Stimulated activated CD4-positive, alpha-beta T cell treated with anti-CD3 and anti-CD28 coated beads, Interleukin-12 subunit alpha, Interleukin-12 subunit beta, amount 100 ng/mL, for 24 hours (primary cell): ENCODE results near the gene ZNF710.
"Not testable (repeated sequence)": the region's sequence is repeated elsewhere in the genome, so short reads cannot be mapped to it uniquely, and the experiment has no call there.

ENCODE experiments used
- DNase-seq, 2 experiments: peaks; one replicate each; pipeline ENCODE4 v3.0.0-alpha.2; 2020; ENCODE audit warnings: low read depth in 2 of 2

ZNF710 gene

GRCh38 chr15:90104551-90104950 lies 103.4 kb downstream of the ZNF710 start:
- DNase-seq: no peak

- DNase-seq: no peak
Measured at GRCh38 chr15:90105521-90105920, 104.4 kb downstream of the ZNF710 start.

- DNase-seq: no peak
Measured at GRCh38 chr15:90106522-90107117, 105.5 kb downstream of the ZNF710 start.

- not testable (repeated sequence) for DNase-seq
Measured at GRCh38 chr15:90108038-90108437, 106.9 kb downstream of the ZNF710 start.

GRCh38 chr15:90109163-90109751 lies 108.1 kb downstream of the ZNF710 start:
- DNase-seq: not testable (repeated sequence)

DNA sequence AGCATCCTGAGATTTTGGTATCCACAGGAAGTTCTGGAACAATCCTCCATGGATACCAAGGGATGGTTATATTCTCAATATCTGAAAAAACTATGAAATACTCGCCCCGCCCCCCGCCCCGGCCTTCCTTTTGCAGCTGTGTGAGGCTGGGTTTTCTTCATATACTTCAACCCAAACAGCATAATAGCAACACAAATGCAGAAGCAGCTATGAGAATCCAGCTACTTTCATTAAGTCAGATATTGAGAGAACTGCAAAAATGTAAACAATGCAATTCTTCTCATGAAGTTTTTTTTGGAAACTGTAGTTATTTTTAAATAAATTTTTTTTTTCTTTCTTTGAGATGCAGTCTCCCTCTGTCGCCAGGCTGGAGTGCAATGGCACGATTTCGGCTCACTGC lies 112.0 kb downstream of the ZNF710 start:
- DNase-seq: no peak

GRCh38 chr15:90114451-90114901 lies 113.4 kb downstream of the ZNF710 start:
- no peak for DNase-seq

GRCh38 chr15:90115783-90116182 lies 114.7 kb downstream of the ZNF710 start:
- no peak for DNase-seq

GRCh38 chr15:90119367-90119766 lies 118.2 kb downstream of the ZNF710 start:
- DNase-seq: no peak

GRCh38 chr15:90121086-90121485 lies 120.0 kb downstream of the ZNF710 start:
- no peak for DNase-seq

DNA sequence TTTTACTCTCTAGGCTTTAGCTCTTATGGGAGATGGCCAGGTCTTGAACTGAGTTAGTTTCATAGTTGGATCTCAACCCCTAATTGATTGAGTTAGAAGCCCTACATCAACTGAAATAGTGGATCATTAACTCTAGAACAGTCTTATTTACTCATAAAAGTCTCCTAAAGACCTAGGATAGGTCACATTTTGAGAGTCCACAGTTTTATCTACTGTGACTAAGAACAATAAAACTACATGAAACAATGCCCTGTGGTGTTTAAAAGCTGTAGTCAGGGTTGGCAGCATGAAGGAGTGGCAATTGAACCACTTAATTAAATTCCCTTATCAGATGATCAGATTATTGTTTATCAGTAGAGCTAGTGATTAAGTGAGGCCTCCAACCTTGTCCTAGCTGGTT lies 123.4 kb downstream of the ZNF710 start:
- DNase-seq: no peak

- no peak for DNase-seq
Measured at GRCh38 chr15:90126022-90126421, 124.9 kb downstream of the ZNF710 start.

DNA sequence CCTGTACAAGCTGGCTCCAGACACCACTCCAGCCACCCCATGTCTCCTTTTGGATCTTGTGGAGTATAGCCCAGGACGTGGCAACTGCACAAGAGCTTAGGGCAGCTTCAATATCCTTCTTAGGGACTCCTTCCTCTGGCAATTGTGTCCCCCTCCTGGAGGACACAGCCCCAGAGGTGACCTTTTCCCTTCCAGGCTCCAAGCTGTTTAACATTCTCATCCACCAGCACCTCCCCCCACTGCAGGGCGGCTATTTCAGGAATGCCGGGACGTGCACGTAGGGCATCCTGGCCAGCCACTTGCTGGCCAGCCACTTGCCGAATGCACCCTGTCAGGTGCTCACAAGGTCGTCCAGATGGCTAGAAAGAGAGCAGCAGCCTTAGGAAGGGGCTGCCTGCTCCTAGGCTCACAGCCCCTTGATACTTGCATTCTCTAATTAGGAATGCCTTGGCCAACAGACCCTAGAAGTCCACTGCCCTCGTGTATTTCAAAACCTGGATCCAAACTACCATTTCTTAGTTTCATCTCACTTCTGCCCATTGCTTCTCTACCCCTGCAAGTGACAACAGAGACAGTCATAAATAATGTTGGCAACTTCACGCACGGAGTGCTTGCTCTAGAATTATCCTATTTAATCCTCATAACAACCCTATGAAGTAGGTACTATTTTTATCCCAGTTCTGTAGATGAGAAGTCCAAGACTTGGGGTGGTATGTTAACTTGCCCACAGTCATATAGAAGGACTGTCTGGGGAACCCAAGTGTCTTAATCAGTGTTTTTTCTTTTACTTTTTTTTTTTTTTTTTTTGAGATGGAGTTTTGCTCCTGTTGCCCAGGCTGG lies 125.7 kb downstream of the ZNF710 start:
- no peak for DNase-seq

- DNase-seq: no peak
Measured at GRCh38 chr15:90130291-90130690, 129.2 kb downstream of the ZNF710 start.
